IMR-90 (cell line): ENCODE measurements around the gene LDB2. TPM values are rescaled to one million over a fixed set of nuclear protein-coding genes. Genes with fewer than 3 reads are reported as not detected.

Experiments used
- ATAC-seq: fragments of 200-7000 bp; cut with Tn5 transposase; 2 replicates; pipeline ENCODE4 v1.9.1; 2020; ENCODE audit warnings: low read depth, mild to moderate bottlenecking, moderate library complexity
- BruUV-seq: library from RNA; stranded (reverse); fragments of 400-500 nt; replicated peaks from 2 replicates; lab custom pipeline; 2021; lab: Mats Ljungman, UMichigan
- CTCF ChIA-PET: fragments of 300-600 bp; formaldehyde crosslinking; extraction: SDS; loops from one replicate; lab custom pipeline; 2021; ENCODE audit warnings: antibody characterized with exemption; lab: Yijun Ruan, JAX
- POLR2A ChIA-PET: fragments of 300-600 bp; sonication (Branson Sonifier 250); formaldehyde crosslinking; loops from one replicate; lab custom pipeline; 2022; ENCODE audit warnings: antibody characterized with exemption; ENCODE audit not compliant: unreplicated experiment; lab: Charles Lee
- DNase-seq: peaks from one replicate; pipeline ENCODE4 v3.0.0; 2013
- H2AFZ ChIP-seq: replicated peaks from 2 replicates; pipeline ENCODE3; 2013; ENCODE audit warnings: low read length, mild to moderate bottlenecking; ENCODE audit not compliant: poor library complexity
- H2AK5ac ChIP-seq: 2 replicates; pipeline ENCODE4 v1.6.1; 2013; ENCODE audit warnings: low read depth, low read length, inconsistent platforms
- H2AK9ac ChIP-seq: replicated peaks from 2 replicates; pipeline ENCODE3; 2013; ENCODE audit warnings: mild to moderate bottlenecking, low read depth, low read length, moderate library complexity; ENCODE audit not compliant: poor library complexity
- H2BK120ac ChIP-seq: 2 replicates; pipeline ENCODE4 v1.6.1; 2013; ENCODE audit warnings: low read depth, low read length, inconsistent platforms
- H2BK15ac ChIP-seq: 3 replicates; pipeline ENCODE4 v1.6.1; 2013; ENCODE audit warnings: low read depth, low read length, inconsistent platforms
- H2BK20ac ChIP-seq: 2 replicates; pipeline ENCODE4 v1.6.1; 2013; ENCODE audit warnings: low read depth, mild to moderate bottlenecking, inconsistent platforms, low read length, moderate library complexity
- H2BK5ac ChIP-seq: 2 replicates; pipeline ENCODE4 v1.6.1; 2013; ENCODE audit warnings: mild to moderate bottlenecking, low read depth, low read length, inconsistent platforms; ENCODE audit not compliant: poor library complexity, severe bottlenecking
- H3K14ac ChIP-seq: replicated peaks from 2 replicates; pipeline ENCODE4 v1.6.1; 2013; ENCODE audit warnings: low read depth, low read length, inconsistent platforms
- H3K18ac ChIP-seq: 2 replicates; pipeline ENCODE4 v1.6.1; 2013; ENCODE audit warnings: low read depth, low read length, control low read depth
- H3K23ac ChIP-seq: 2 replicates; pipeline ENCODE4 v1.6.1; 2013; ENCODE audit warnings: low read depth, low read length, inconsistent platforms
- H3K27ac ChIP-seq: 2 replicates; pipeline ENCODE4 v1.5.1; 2013; ENCODE audit warnings: mild to moderate bottlenecking, control low read depth, low read length; ENCODE audit not compliant: insufficient read depth
- H3K27me3 ChIP-seq: 2 replicates; pipeline ENCODE4 v1.6.1; 2013; ENCODE audit warnings: low read length; ENCODE audit not compliant: control insufficient read depth, insufficient read depth
- H3K36me3 ChIP-seq: 2 replicates; pipeline ENCODE4 v1.6.1; 2013; ENCODE audit warnings: low read length, mixed read lengths; ENCODE audit not compliant: control insufficient read depth, insufficient read depth
- H3K4ac ChIP-seq: 2 replicates; pipeline ENCODE4 v1.6.1; 2013; ENCODE audit warnings: low read depth, low read length, inconsistent platforms
- H3K4me1 ChIP-seq: 2 replicates; pipeline ENCODE4 v1.6.1; 2013; ENCODE audit warnings: low read length, mixed read lengths; ENCODE audit not compliant: control insufficient read depth, insufficient read depth
- H3K4me2 ChIP-seq: 2 replicates; pipeline ENCODE4 v1.6.1; 2013; ENCODE audit warnings: low read depth, mild to moderate bottlenecking, control low read depth, low read length, moderate library complexity
- H3K4me3 ChIP-seq: 2 replicates; pipeline ENCODE4 v1.5.1; 2013; ENCODE audit warnings: low read depth, mild to moderate bottlenecking, control low read depth, low read length, moderate library complexity; ENCODE audit not compliant: insufficient read depth
- H3K56ac ChIP-seq: 2 replicates; pipeline ENCODE4 v1.6.1; 2013; ENCODE audit warnings: low read length, inconsistent platforms; ENCODE audit not compliant: insufficient read depth; ENCODE audit errors: extremely low read depth
- H3K79me1 ChIP-seq, 2 experiments: 2 replicates each; pipeline ENCODE4 v1.6.1; 2013; ENCODE audit warnings: low read length in 2 of 2, inconsistent platforms in 1 of 2, low read depth in 1 of 2
- H3K9ac ChIP-seq: 2 replicates; pipeline ENCODE4 v1.6.1; 2013; ENCODE audit warnings: low read depth, low read length, control low read depth
- H3K9me1 ChIP-seq: 2 replicates; pipeline ENCODE4 v1.6.1; 2013; ENCODE audit warnings: low read length, inconsistent platforms; ENCODE audit not compliant: insufficient read depth
- H3K9me3 ChIP-seq: 2 replicates; pipeline ENCODE4 v1.6.1; 2013; ENCODE audit warnings: low read length; ENCODE audit not compliant: control insufficient read depth, insufficient read depth
- H4K20me1 ChIP-seq: 2 replicates; pipeline ENCODE4 v1.6.1; 2013; ENCODE audit warnings: low read length, inconsistent platforms; ENCODE audit not compliant: insufficient read depth
- H4K5ac ChIP-seq: 2 replicates; pipeline ENCODE4 v1.6.1; 2013; ENCODE audit warnings: mild to moderate bottlenecking, low read depth, low read length, control low read depth
- H4K8ac ChIP-seq, 2 experiments: 2 replicates each; pipeline ENCODE4 v1.6.1; 2013; ENCODE audit warnings: low read depth in 2 of 2, low read length in 2 of 2, control low read depth in 1 of 2, inconsistent platforms in 1 of 2
- H4K91ac ChIP-seq: 2 replicates; pipeline ENCODE4 v1.6.1; 2013; ENCODE audit warnings: low read depth, low read length, inconsistent platforms; ENCODE audit not compliant: insufficient read depth
- CEBPB ChIP-seq: IDR thresholded peaks from 2 replicates; pipeline ENCODE4 v1.6.1; 2012; ENCODE audit warnings: low read depth, low read length, improper control_type of control experiment
- MAZ ChIP-seq: IDR thresholded peaks from 2 replicates; pipeline ENCODE4 v1.6.1; 2012; ENCODE audit warnings: low read depth, mild to moderate bottlenecking, low read length, improper control_type of control experiment, moderate library complexity, borderline replicate concordance
- RCOR1 ChIP-seq: IDR thresholded peaks from 2 replicates; pipeline ENCODE4 v1.6.1; 2012; ENCODE audit warnings: mild to moderate bottlenecking, low read length, improper control_type of control experiment; ENCODE audit not compliant: insufficient replicate concordance
- dilution Hi-C: fragments of 300-500 bp; cut with HindIII; formaldehyde crosslinking; loops from one replicate; pipeline ENCODE4 v1.14.3; 2018; ENCODE audit warnings: low sequenced_read_pairs; ENCODE audit not compliant: unreplicated experiment
- in situ Hi-C: fragments of 300-500 bp; cut with MboI; formaldehyde crosslinking; loops from 3 replicates; pipeline ENCODE4 v1.14.3; 2019; ENCODE audit warnings: low sequenced_read_pairs, inconsistent platforms, mixed read lengths
- intact Hi-C: fragments of 100-400 bp; cut with micrococcal nuclease; formaldehyde crosslinking; loops from 2 replicates; pipeline ENCODE4 v1.10.0; 2022
- polyA plus RNA-seq, 3 experiments: library from polyadenylated mRNA; depleted of rRNA; stranded (reverse); fragments of >200 nt; gene quantifications; 2 replicates each; pipeline ENCODE4 v1.2.3, GENCODE V29; 2012; ENCODE audit warnings: low replicate concordance in 1 of 3
- total RNA-seq: library from RNA; depleted of rRNA; stranded (reverse); fragments of >200 nt; gene quantifications from 2 replicates; pipeline ENCODE4 v1.2.3, GENCODE V29; 2012

Gene LDB2
- total and polyA plus RNA-seq, 2 of the 4 experiments (the other 2 are of a cell fraction): 67.9 to 116 TPM

- intact Hi-C loops: no loop called here
- no peak for TF ChIP-seq MAZ
- peak; percentile 91 for TF ChIP-seq CEBPB
- TF ChIP-seq RCOR1: no peak
- Histone ChIP-seq H2AK9ac (no peak overlapping the region), H3K4me3 (no peak overlapping the region), H3K4me1 (no peaks in the 10 kb centered on the region), H3K18ac (no peak overlapping the region), H2BK5ac (no peak overlapping the region), H2BK15ac (no peak overlapping the region), H3K14ac (no peak overlapping the region), H3K9me1 (no peaks in the 10 kb centered on the region), H2AFZ (no peak overlapping the region), H2BK120ac (no peak overlapping the region), H3K79me1 (no peaks in the 10 kb centered on the region), H2AK5ac (no peak overlapping the region), H4K91ac (no peak overlapping the region), H3K9ac (no peak overlapping the region), H3K27me3 (no peaks in the 10 kb centered on the region), H3K9me3 (peaks cover 4% of the 10 kb centered on the region; the same call in 1 of the 2 replicates), H4K20me1 (no peaks in the 10 kb centered on the region), H3K4ac (no peak overlapping the region), H3K36me3 (peaks cover 3% of the 10 kb centered on the region; the same call in 1 of the 2 replicates), H3K4me2 (no peak overlapping the region), H4K8ac (no peak overlapping the region), H3K27ac (no peak overlapping the region), H3K23ac (no peak overlapping the region), H3K56ac (no peak overlapping the region), H4K5ac (no peak overlapping the region), H2BK20ac (no peak overlapping the region)
- dilution Hi-C loops: no loop called here
- no TSS peak for BruUV-seq
- ChIA-PET CTCF (no interaction called here), POLR2A (no interaction called here)
- in situ Hi-C loops: no loop called here
- DNase-seq (no peak), ATAC-seq (no peak)
These were observed 399.5 kb downstream of the LDB2 start for GRCh38 chr4:16498978-16499377.
